Measurements from ENCODE around the gene YWHAQ.

GRCh38 chr2:9565436-9566153 is 65.2 kb downstream of the YWHAQ start:
- TF ChIP-seq CTCF (IDR thresholded peaks at IDR 0.05) = no peak
- no peak for TF ChIP-seq EZH2 (IDR thresholded peaks at IDR 0.05; ENCODE audit: borderline replicate concordance, insufficient read depth, low read depth, low read length, poor library complexity, severe bottlenecking)

All from B cell (primary cell).